NCI-H226 (cell line): ENCODE measurements around the gene LUC7L.
"Not testable (repeated sequence)": the region's sequence is repeated elsewhere in the genome, so short reads cannot be mapped to it uniquely, and the experiment has no call there.

Experiments used
- DNase-seq: peaks from one replicate; pipeline ENCODE4 v3.0.0-alpha.2; 2015

The LUC7L gene

GRCh38 chr16:164134-164823 is 65.0 kb downstream of the LUC7L start:
- DNase-seq: not testable (repeated sequence)

- not testable (repeated sequence) for DNase-seq
Observed at GRCh38 chr16:163696-164095, 65.6 kb downstream of the LUC7L start.

GRCh38 chr16:163139-163538 is 66.1 kb downstream of the LUC7L start:
- not testable (repeated sequence) for DNase-seq

- no peak for DNase-seq
Observed at GRCh38 chr16:162271-162991, 66.8 kb downstream of the LUC7L start.

- no peak for DNase-seq
Observed at GRCh38 chr16:160691-161190, 68.5 kb downstream of the LUC7L start.

GRCh38 chr16:160242-160641 is 69.0 kb downstream of the LUC7L start:
- not testable (repeated sequence) for DNase-seq

- DNase-seq: no peak
Observed at GRCh38 chr16:159136-159849, 70.0 kb downstream of the LUC7L start.

GRCh38 chr16:155031-155398 is 74.2 kb downstream of the LUC7L start:
- no peak for DNase-seq

GRCh38 chr16:154217-155030 is 74.8 kb downstream of the LUC7L start:
- DNase-seq: no peak

- DNase-seq: not testable (repeated sequence)
Observed at GRCh38 chr16:153550-154216, 75.6 kb downstream of the LUC7L start.

GRCh38 chr16:153129-153521 is 76.1 kb downstream of the LUC7L start:
- not testable (repeated sequence) for DNase-seq

GRCh38 chr16:152141-153128 is 76.8 kb downstream of the LUC7L start, which contains the start of gene HBZ:
Gene HBZ (plus strand): TSS chr16:152644. CDS start chr16:152910, 266 bp downstream.
- DNase-seq: no peak

- peak; percentile 64 for DNase-seq
Observed at GRCh38 chr16:149024-149660, 80.1 kb downstream of the LUC7L start.

- no peak for DNase-seq
Observed at GRCh38 chr16:146646-147045, 82.6 kb downstream of the LUC7L start.

- no peak for DNase-seq
Observed at GRCh38 chr16:144797-145252, 84.4 kb downstream of the LUC7L start.

GRCh38 chr16:143456-143855 is 85.8 kb downstream of the LUC7L start:
- DNase-seq: no peak

- DNase-seq: no peak
Observed at GRCh38 chr16:143047-143446, 86.2 kb downstream of the LUC7L start.

GRCh38 chr16:142405-142967 is 86.8 kb downstream of the LUC7L start:
- no peak for DNase-seq

- DNase-seq: no peak
Observed at GRCh38 chr16:140175-140857, 88.9 kb downstream of the LUC7L start.
